DOHH2 (cell line): ENCODE results near the gene CES4A.

ENCODE experiments used
- H3F3A ChIP-seq: fragments of 200-600 bp; sonication (generic), shearing (Covaris generic); 2 replicates; pipeline ENCODE4 v1.6.0; 2016; ENCODE audit warnings: antibody characterized with exemption, mild to moderate bottlenecking; ENCODE audit not compliant: control insufficient read depth, insufficient read depth
- H3K27ac ChIP-seq: fragments of 200-600 bp; sonication (generic); 2 replicates; pipeline ENCODE4 v1.5.1; 2014; ENCODE audit warnings: low read depth, mild to moderate bottlenecking, low read length, moderate library complexity
- H3K27me3 ChIP-seq: fragments of 200-600 bp; sonication (generic); 2 replicates; pipeline ENCODE4 v1.6.1; 2014; ENCODE audit warnings: mild to moderate bottlenecking, low read length, mixed read lengths; ENCODE audit not compliant: control insufficient read depth
- H3K36me3 ChIP-seq: fragments of 200-600 bp; sonication (generic); 2 replicates; pipeline ENCODE4 v1.6.1; 2014; ENCODE audit warnings: mild to moderate bottlenecking, low read length, moderate library complexity, mixed read lengths; ENCODE audit not compliant: control insufficient read depth
- H3K4me1 ChIP-seq: fragments of 200-600 bp; sonication (generic); 2 replicates; pipeline ENCODE4 v1.6.1; 2014; ENCODE audit warnings: mild to moderate bottlenecking, low read length, mixed read lengths; ENCODE audit not compliant: control insufficient read depth
- H3K4me2 ChIP-seq: fragments of 200-600 bp; sonication (generic); 2 replicates; pipeline ENCODE4 v1.6.0; 2014; ENCODE audit warnings: mild to moderate bottlenecking, low read length, moderate library complexity
- H3K4me3 ChIP-seq: fragments of 200-600 bp; sonication (generic); 2 replicates; pipeline ENCODE4 v1.5.1; 2014; ENCODE audit warnings: mild to moderate bottlenecking, low read length, mixed read lengths
- H3K79me2 ChIP-seq: fragments of 200-600 bp; sonication (generic); 2 replicates; pipeline ENCODE4 v1.6.1; 2014; ENCODE audit warnings: mild to moderate bottlenecking, low read length, mixed read lengths; ENCODE audit not compliant: control insufficient read depth
- H3K9me2 ChIP-seq: fragments of 200-600 bp; sonication (generic); replicated peaks from 2 replicates; pipeline ENCODE4 v1.6.1; 2014; ENCODE audit warnings: mild to moderate bottlenecking, low read length, mixed read lengths; ENCODE audit not compliant: control insufficient read depth
- H3K9me3 ChIP-seq: fragments of 200-600 bp; sonication (generic); 2 replicates; pipeline ENCODE4 v1.6.1; 2014; ENCODE audit warnings: antibody characterized with exemption, low read length, mixed read lengths; ENCODE audit not compliant: control insufficient read depth, insufficient read depth
- H4K20me1 ChIP-seq: fragments of 200-600 bp; sonication (generic); 2 replicates; pipeline ENCODE4 v1.6.0; 2014; ENCODE audit warnings: low read depth, mild to moderate bottlenecking, antibody characterized with exemption, low read length, moderate library complexity; ENCODE audit not compliant: control insufficient read depth, insufficient read depth
- EZH2phosphoT487 ChIP-seq: fragments of 200-600 bp; sonication (generic); IDR thresholded peaks from 2 replicates; pipeline ENCODE4 v1.6.1; 2017; ENCODE audit warnings: borderline replicate concordance, mild to moderate bottlenecking, antibody characterized with exemption, low read length, moderate library complexity, mixed read lengths
- TF ChIP-seq, protein P1 (sequence below): fragments of 200-600 bp; sonication (generic); IDR thresholded peaks from one replicate; pipeline ENCODE4 v1.5.1; 2014; ENCODE audit warnings: antibody characterized with exemption, mild to moderate bottlenecking, low read depth, low read length; ENCODE audit not compliant: poor library complexity, severe bottlenecking

CES4A gene

DNA sequence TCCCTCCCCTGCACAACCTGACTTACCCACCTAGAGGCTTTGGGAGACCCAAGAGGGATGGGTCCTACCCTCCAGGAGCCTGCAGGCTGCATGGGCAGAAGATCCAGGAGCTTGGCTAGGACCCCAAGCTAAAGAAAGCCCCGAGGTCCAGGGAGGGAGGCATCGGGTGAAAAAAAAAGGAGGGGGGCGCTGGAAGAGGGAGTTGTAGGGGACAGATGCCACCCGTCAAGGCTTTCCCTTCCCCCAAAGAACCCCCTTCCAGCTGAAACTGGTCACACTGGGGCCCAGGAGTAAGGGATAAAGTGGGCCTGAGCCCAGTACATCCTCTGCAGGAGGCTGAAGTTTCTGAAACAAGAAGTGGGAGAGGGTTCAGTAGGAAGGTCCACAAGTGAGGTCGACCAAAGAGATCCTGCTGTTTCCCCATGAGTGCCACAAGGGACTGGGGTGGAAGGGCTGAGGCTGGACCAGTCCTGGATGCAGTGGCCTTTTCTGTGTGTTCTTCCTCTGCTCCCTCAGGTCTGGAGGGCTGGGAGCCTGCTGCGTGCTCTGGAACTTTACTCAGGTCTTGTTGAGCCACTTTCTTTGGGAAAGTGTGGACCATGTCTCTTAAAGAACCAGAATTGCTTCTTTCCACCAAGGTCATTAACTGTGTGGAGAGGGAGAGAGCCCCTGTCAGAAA, 26.4 kb downstream of the CES4A start:
- H3K4me3 ChIP-seq = peak overlapping the region; percentile 64
- no peaks in the 10 kb centered on the region for H3K9me3 ChIP-seq
- H3K36me3 ChIP-seq = no peaks in the 10 kb centered on the region
- H3F3A ChIP-seq = peaks cover 3% of the 10 kb centered on the region; the same call in 1 of the 2 replicates
- H3K79me2 ChIP-seq = no peaks in the 10 kb centered on the region
- H3K4me2 ChIP-seq = peak overlapping the region; percentile 68
- H3K27ac ChIP-seq = no peak overlapping the region
- no peaks in the 10 kb centered on the region for H3K9me2 ChIP-seq
- no peak for TF ChIP-seq EZH2phosphoT487
- TF ChIP-seq, protein P1, sequence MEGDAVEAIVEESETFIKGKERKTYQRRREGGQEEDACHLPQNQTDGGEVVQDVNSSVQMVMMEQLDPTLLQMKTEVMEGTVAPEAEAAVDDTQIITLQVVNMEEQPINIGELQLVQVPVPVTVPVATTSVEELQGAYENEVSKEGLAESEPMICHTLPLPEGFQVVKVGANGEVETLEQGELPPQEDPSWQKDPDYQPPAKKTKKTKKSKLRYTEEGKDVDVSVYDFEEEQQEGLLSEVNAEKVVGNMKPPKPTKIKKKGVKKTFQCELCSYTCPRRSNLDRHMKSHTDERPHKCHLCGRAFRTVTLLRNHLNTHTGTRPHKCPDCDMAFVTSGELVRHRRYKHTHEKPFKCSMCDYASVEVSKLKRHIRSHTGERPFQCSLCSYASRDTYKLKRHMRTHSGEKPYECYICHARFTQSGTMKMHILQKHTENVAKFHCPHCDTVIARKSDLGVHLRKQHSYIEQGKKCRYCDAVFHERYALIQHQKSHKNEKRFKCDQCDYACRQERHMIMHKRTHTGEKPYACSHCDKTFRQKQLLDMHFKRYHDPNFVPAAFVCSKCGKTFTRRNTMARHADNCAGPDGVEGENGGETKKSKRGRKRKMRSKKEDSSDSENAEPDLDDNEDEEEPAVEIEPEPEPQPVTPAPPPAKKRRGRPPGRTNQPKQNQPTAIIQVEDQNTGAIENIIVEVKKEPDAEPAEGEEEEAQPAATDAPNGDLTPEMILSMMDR = no peak
- H3K4me1 ChIP-seq = peaks cover 25% of the 10 kb centered on the region
- no peaks in the 10 kb centered on the region for H4K20me1 ChIP-seq
- H3K27me3 ChIP-seq = peaks cover 14% of the 10 kb centered on the region

- Histone ChIP-seq H3K4me1 (peaks cover 25% of the 10 kb centered on the region), H3F3A (peaks cover 3% of the 10 kb centered on the region; the same call in 1 of the 2 replicates), H3K4me2 (no peak overlapping the region), H3K4me3 (no peak overlapping the region), H3K79me2 (no peaks in the 10 kb centered on the region), H3K36me3 (no peaks in the 10 kb centered on the region), H3K9me3 (no peaks in the 10 kb centered on the region), H4K20me1 (no peaks in the 10 kb centered on the region), H3K27me3 (peaks cover 14% of the 10 kb centered on the region), H3K9me2 (no peaks in the 10 kb centered on the region), H3K27ac (no peak overlapping the region)
- no peak for TF ChIP-seq EZH2phosphoT487
- TF ChIP-seq, protein P1 = no peak
Measured at GRCh38 chr16:67015313-67015731, 26.9 kb downstream of the CES4A start.

- Histone ChIP-seq H3K4me2 (no peak overlapping the region), H3F3A (peaks cover 3% of the 10 kb centered on the region; the same call in 1 of the 2 replicates), H3K9me3 (no peaks in the 10 kb centered on the region), H3K27me3 (peaks cover 14% of the 10 kb centered on the region), H3K4me3 (no peak overlapping the region), H4K20me1 (no peaks in the 10 kb centered on the region), H3K79me2 (no peaks in the 10 kb centered on the region), H3K4me1 (peaks cover 25% of the 10 kb centered on the region), H3K36me3 (no peaks in the 10 kb centered on the region), H3K9me2 (no peaks in the 10 kb centered on the region), H3K27ac (no peak overlapping the region)
- TF ChIP-seq EZH2phosphoT487 = no peak
- TF ChIP-seq, protein P1 = no peak
Measured at GRCh38 chr16:67016143-67016542, 27.8 kb downstream of the CES4A start.
